DOHH2 (cell line): ENCODE data around the gene ITGB8.

Source experiments
- H3F3A ChIP-seq: fragments of 200-600 bp; sonication (generic), shearing (Covaris generic); 2 replicates; pipeline ENCODE4 v1.6.0; 2016; ENCODE audit warnings: antibody characterized with exemption, mild to moderate bottlenecking; ENCODE audit not compliant: control insufficient read depth, insufficient read depth
- H3K27ac ChIP-seq: fragments of 200-600 bp; sonication (generic); 2 replicates; pipeline ENCODE4 v1.5.1; 2014; ENCODE audit warnings: low read depth, mild to moderate bottlenecking, low read length, moderate library complexity
- H3K27me3 ChIP-seq: fragments of 200-600 bp; sonication (generic); 2 replicates; pipeline ENCODE4 v1.6.1; 2014; ENCODE audit warnings: mild to moderate bottlenecking, low read length, mixed read lengths; ENCODE audit not compliant: control insufficient read depth
- H3K36me3 ChIP-seq: fragments of 200-600 bp; sonication (generic); 2 replicates; pipeline ENCODE4 v1.6.1; 2014; ENCODE audit warnings: mild to moderate bottlenecking, low read length, moderate library complexity, mixed read lengths; ENCODE audit not compliant: control insufficient read depth
- H3K4me1 ChIP-seq: fragments of 200-600 bp; sonication (generic); 2 replicates; pipeline ENCODE4 v1.6.1; 2014; ENCODE audit warnings: mild to moderate bottlenecking, low read length, mixed read lengths; ENCODE audit not compliant: control insufficient read depth
- H3K4me2 ChIP-seq: fragments of 200-600 bp; sonication (generic); 2 replicates; pipeline ENCODE4 v1.6.0; 2014; ENCODE audit warnings: mild to moderate bottlenecking, low read length, moderate library complexity
- H3K4me3 ChIP-seq: fragments of 200-600 bp; sonication (generic); 2 replicates; pipeline ENCODE4 v1.5.1; 2014; ENCODE audit warnings: mild to moderate bottlenecking, low read length, mixed read lengths
- H3K79me2 ChIP-seq: fragments of 200-600 bp; sonication (generic); 2 replicates; pipeline ENCODE4 v1.6.1; 2014; ENCODE audit warnings: mild to moderate bottlenecking, low read length, mixed read lengths; ENCODE audit not compliant: control insufficient read depth
- H3K9me2 ChIP-seq: fragments of 200-600 bp; sonication (generic); replicated peaks from 2 replicates; pipeline ENCODE4 v1.6.1; 2014; ENCODE audit warnings: mild to moderate bottlenecking, low read length, mixed read lengths; ENCODE audit not compliant: control insufficient read depth
- H3K9me3 ChIP-seq: fragments of 200-600 bp; sonication (generic); 2 replicates; pipeline ENCODE4 v1.6.1; 2014; ENCODE audit warnings: antibody characterized with exemption, low read length, mixed read lengths; ENCODE audit not compliant: control insufficient read depth, insufficient read depth
- H4K20me1 ChIP-seq: fragments of 200-600 bp; sonication (generic); 2 replicates; pipeline ENCODE4 v1.6.0; 2014; ENCODE audit warnings: low read depth, mild to moderate bottlenecking, antibody characterized with exemption, low read length, moderate library complexity; ENCODE audit not compliant: control insufficient read depth, insufficient read depth
- CTCF ChIP-seq: fragments of 200-600 bp; sonication (generic); IDR thresholded peaks from one replicate; pipeline ENCODE4 v1.5.1; 2014; ENCODE audit warnings: antibody characterized with exemption, mild to moderate bottlenecking, low read depth, low read length; ENCODE audit not compliant: poor library complexity, severe bottlenecking
- EZH2phosphoT487 ChIP-seq: fragments of 200-600 bp; sonication (generic); IDR thresholded peaks from 2 replicates; pipeline ENCODE4 v1.6.1; 2017; ENCODE audit warnings: borderline replicate concordance, mild to moderate bottlenecking, antibody characterized with exemption, low read length, moderate library complexity, mixed read lengths

Gene ITGB8

GRCh38 chr7:20323595-20323994 is 7.1 kb upstream of the ITGB8 start:
- Histone ChIP-seq H3K79me2 (no peaks in the 10 kb centered on the region), H3K27me3 (peaks cover 14% of the 10 kb centered on the region; the same call in 1 of the 2 replicates), H4K20me1 (no peaks in the 10 kb centered on the region), H3K36me3 (no peaks in the 10 kb centered on the region), H3K9me2 (no peaks in the 10 kb centered on the region), H3F3A (peaks cover 3% of the 10 kb centered on the region), H3K4me1 (peaks cover 10% of the 10 kb centered on the region), H3K4me2 (no peak overlapping the region), H3K9me3 (no peaks in the 10 kb centered on the region), H3K4me3 (no peak overlapping the region), H3K27ac (no peak overlapping the region)
- no peak for TF ChIP-seq CTCF
- no peak for TF ChIP-seq EZH2phosphoT487

- H3F3A ChIP-seq, result peaks cover 3% of the 10 kb centered on the region
- H3K27ac ChIP-seq, result no peak overlapping the region
- no peaks in the 10 kb centered on the region for H3K9me3 ChIP-seq
- H3K79me2 ChIP-seq, result no peaks in the 10 kb centered on the region
- no peak overlapping the region for H3K4me2 ChIP-seq
- no peak overlapping the region for H3K4me3 ChIP-seq
- TF ChIP-seq CTCF (no peak), EZH2phosphoT487 (no peak)
- no peaks in the 10 kb centered on the region for H3K36me3 ChIP-seq
- peaks cover 38% of the 10 kb centered on the region for H3K27me3 ChIP-seq
- H3K9me2 ChIP-seq, result no peaks in the 10 kb centered on the region
- no peaks in the 10 kb centered on the region for H4K20me1 ChIP-seq
- peaks cover 38% of the 10 kb centered on the region for H3K4me1 ChIP-seq
These were observed 4.4 kb upstream of the ITGB8 start for GRCh38 chr7:20326342-20326741.

- Histone ChIP-seq H3F3A (peaks cover 3% of the 10 kb centered on the region), H4K20me1 (0 out of 2 replicates have a peak, but pooled peaks cover 2% of the 10 kb centered on the region), H3K27ac (no peak overlapping the region), H3K27me3 (peaks cover 45% of the 10 kb centered on the region), H3K4me1 (peaks cover 45% of the 10 kb centered on the region), H3K9me2 (no peaks in the 10 kb centered on the region), H3K4me2 (no peak overlapping the region), H3K4me3 (no peak overlapping the region), H3K36me3 (no peaks in the 10 kb centered on the region), H3K9me3 (no peaks in the 10 kb centered on the region), H3K79me2 (no peaks in the 10 kb centered on the region)
- TF ChIP-seq CTCF, result no peak
- no peak for TF ChIP-seq EZH2phosphoT487
These were observed 3.6 kb upstream of the ITGB8 start for GRCh38 chr7:20327055-20327454.
